ENCODE data around the gene FAM240A.

- TF ChIP-seq CTCF (IDR thresholded peaks at IDR 0.05; ENCODE audit: low read depth, low read length, missing input control) (no peak), TAF1 (conservative IDR thresholded peaks at IDR 0.05) (no peak), ATF3 (IDR thresholded peaks at IDR 0.05) (no peak)
Observed at GRCh38 chr3:46604127-46604526, 8.2 kb upstream of the FAM240A start.
